GM06990 (cell line): ENCODE measurements around the gene AGFG1.

ENCODE experiments used
- DNase-seq: peaks from one replicate; pipeline ENCODE4 v3.0.0-alpha.2; 2011; ENCODE audit not compliant: insufficient read length; ENCODE audit errors: extremely low read depth
- H3K27me3 ChIP-seq: replicated peaks from 2 replicates; pipeline ENCODE4 v1.6.0; 2011; ENCODE audit warnings: low read length; ENCODE audit not compliant: control insufficient read depth, insufficient read depth
- H3K36me3 ChIP-seq: 2 replicates; pipeline ENCODE4 v1.5.1; 2011; ENCODE audit warnings: low read length; ENCODE audit not compliant: control insufficient read depth, insufficient read depth
- H3K4me3 ChIP-seq: replicated peaks from 2 replicates; pipeline ENCODE4 v1.5.1; 2011; ENCODE audit warnings: low read depth, mild to moderate bottlenecking, control low read depth, low read length
- CTCF ChIP-seq: IDR thresholded peaks from 2 replicates; pipeline ENCODE4 v1.5.1; 2011; ENCODE audit warnings: low read length, control low read depth, mild to moderate bottlenecking, inconsistent platforms; ENCODE audit not compliant: insufficient read depth, poor library complexity, severe bottlenecking

AGFG1 gene

GRCh38 chr2:227450311-227450841 lies 21.6 kb upstream of the AGFG1 start:
- Histone ChIP-seq H3K27me3 (no peaks in the 10 kb centered on the region), H3K36me3 (no peaks in the 10 kb centered on the region), H3K4me3 (no peak overlapping the region)
- DNase-seq = no peak
- TF ChIP-seq CTCF = no peak

DNA sequence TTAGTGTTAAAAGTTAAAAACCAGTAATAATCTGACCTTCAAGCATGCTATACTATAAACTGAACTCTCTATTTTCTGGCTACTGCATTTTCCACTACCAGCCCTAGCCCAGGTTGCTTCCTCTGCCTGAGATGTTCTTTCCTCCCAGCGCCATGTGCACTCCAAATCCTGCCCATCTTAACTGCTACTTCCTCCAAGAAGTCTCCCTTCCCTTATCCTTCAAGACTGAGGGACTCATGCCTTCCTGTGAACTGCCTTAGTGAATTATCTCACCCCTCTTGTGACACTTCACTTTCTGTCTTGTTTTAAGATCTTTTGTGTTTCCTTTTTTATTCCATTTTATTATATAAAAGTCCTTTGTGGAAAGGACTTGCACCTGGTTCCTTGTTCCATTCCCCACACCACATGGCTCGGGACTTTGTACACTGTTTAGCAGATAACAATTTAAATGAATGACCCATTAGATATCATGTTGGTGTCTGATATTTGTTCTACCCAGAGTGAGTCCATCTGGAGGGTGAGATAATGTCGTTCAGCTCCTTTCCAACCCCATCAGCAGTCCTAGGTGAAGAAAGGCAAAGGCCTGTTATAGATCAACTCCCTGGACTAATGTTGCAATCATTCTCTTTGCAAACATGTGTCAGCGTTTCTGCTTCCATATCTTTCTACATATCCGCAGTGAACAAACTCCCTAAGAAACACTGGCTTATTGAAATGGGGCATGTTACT lies 20.9 kb upstream of the AGFG1 start:
- no peak for TF ChIP-seq CTCF
- H3K4me3 ChIP-seq = no peak overlapping the region
- no peaks in the 10 kb centered on the region for H3K27me3 ChIP-seq
- no peaks in the 10 kb centered on the region for H3K36me3 ChIP-seq
- no peak for DNase-seq

DNA sequence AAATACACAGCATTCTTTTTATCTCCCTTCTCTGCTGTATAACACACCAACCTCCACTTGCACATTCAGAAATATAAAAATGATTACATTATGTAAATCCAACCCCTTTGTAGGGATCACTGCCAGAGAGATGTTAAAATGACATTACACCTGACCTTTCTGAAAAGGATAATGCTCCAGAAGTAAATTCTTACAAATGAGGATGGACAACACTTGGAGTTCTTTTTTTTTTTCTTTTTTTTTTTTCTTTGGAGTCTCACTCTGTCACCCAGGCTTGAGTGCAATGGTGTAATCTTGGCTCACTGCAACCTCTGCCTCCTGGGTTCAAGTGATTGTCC lies 20.3 kb upstream of the AGFG1 start:
- no peak overlapping the region for H3K4me3 ChIP-seq
- no peak for TF ChIP-seq CTCF
- H3K36me3 ChIP-seq = no peaks in the 10 kb centered on the region
- no peak for DNase-seq
- H3K27me3 ChIP-seq = no peaks in the 10 kb centered on the region

DNA sequence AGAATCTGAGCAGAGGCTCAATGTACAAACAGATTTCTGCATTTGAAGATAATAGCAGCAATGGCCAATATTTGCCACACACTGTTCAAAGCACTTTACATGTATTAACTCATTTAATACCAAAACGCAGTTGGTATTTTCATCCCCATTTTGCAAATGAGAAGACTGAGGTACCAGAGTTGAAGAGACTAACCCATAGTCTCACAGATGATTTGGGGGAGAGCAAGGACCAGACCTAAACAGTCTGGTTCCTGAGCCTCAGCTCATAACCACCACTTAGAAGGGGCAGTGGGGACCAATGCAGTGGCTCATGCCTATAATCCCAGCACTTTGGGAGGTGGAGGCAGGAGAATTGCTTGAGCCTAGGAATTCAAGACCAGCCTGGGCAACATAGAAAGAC lies 18.1 kb upstream of the AGFG1 start:
- no peak for DNase-seq
- no peak for TF ChIP-seq CTCF
- H3K36me3 ChIP-seq = no peaks in the 10 kb centered on the region
- no peak overlapping the region for H3K4me3 ChIP-seq
- no peaks in the 10 kb centered on the region for H3K27me3 ChIP-seq

- DNase-seq = no peak
- no peak overlapping the region for H3K4me3 ChIP-seq
- no peaks in the 10 kb centered on the region for H3K36me3 ChIP-seq
- TF ChIP-seq CTCF = no peak
- no peaks in the 10 kb centered on the region for H3K27me3 ChIP-seq
Measured at GRCh38 chr2:227454323-227454860, 17.6 kb upstream of the AGFG1 start.
